Subcutaneous abdominal adipose tissue (tissue), 5 donors: ENCODE measurements around the gene SPN.
"Not testable (repeated sequence)": the region's sequence is repeated elsewhere in the genome, so short reads cannot be mapped to it uniquely, and the experiment has no call there.

Experiments
- H3K27ac ChIP-seq: one replicate; pipeline ENCODE4 v1.7.0; 2013; ENCODE audit warnings: low read depth, mild to moderate bottlenecking, inconsistent platforms, low read length, moderate library complexity
- H3K27me3 ChIP-seq, 5 donors: one replicate each; pipeline ENCODE4 v1.7.0; 2013; ENCODE audit warnings: low read length in 5 of 5, inconsistent platforms in 1 of 5; ENCODE audit not compliant: control insufficient read depth in 5 of 5, insufficient read depth in 4 of 5
- H3K36me3 ChIP-seq, 5 donors: one replicate each; pipeline ENCODE4 v1.7.0; 2013; ENCODE audit warnings: low read length in 5 of 5; ENCODE audit not compliant: control insufficient read depth in 5 of 5, insufficient read depth in 5 of 5
- H3K4me1 ChIP-seq, 5 donors: one replicate each; pipeline ENCODE4 v1.7.0; 2013; ENCODE audit warnings: low read length in 5 of 5, mild to moderate bottlenecking in 3 of 5, moderate library complexity in 1 of 5; ENCODE audit not compliant: control insufficient read depth in 5 of 5, insufficient read depth in 5 of 5
- H3K4me3 ChIP-seq, 5 donors: one replicate each; pipeline ENCODE4 v1.7.0; 2013; ENCODE audit warnings: low read length in 5 of 5, low read depth in 1 of 5
- H3K9ac ChIP-seq, 5 donors: one replicate each; pipeline ENCODE4 v1.7.0; 2013; ENCODE audit warnings: low read length in 5 of 5, mild to moderate bottlenecking in 4 of 5, moderate library complexity in 3 of 5
- H3K9me3 ChIP-seq, 5 donors: one replicate each; pipeline ENCODE4 v1.7.0; 2013; ENCODE audit warnings: low read length in 5 of 5; ENCODE audit not compliant: control insufficient read depth in 5 of 5
- donor health status: healthy.
- donor health status: healthy.
- donor health status: healthy.
- donor health status: healthy.
- donor health status: healthy.

The SPN gene

DNA sequence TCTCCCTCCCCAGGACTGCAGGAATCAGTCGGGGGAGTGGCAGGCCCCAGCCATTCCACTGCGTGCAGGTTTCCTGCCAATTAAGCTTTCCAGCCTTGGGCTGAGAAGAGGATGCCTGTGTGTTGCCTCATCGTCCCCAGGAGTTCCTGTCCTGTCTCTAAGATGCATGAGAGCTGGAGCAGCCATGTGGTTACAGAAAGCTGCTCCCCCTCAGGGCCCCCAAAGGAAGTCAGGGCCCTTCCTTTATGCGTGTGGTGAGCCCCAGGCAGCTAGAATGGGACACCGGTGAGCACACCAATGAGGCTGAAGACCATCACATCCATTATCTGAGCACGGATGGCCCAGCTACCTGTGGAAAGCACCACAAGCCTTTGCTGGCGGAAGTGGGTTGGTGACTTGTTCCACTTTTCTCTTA, 35.4 kb upstream of the SPN start:
- not testable (repeated sequence) for H3K27me3 ChIP-seq, H3K4me3 ChIP-seq, H3K4me1 ChIP-seq, H3K36me3 ChIP-seq, H3K9me3 ChIP-seq, H3K9ac ChIP-seq, H3K27ac ChIP-seq

DNA sequence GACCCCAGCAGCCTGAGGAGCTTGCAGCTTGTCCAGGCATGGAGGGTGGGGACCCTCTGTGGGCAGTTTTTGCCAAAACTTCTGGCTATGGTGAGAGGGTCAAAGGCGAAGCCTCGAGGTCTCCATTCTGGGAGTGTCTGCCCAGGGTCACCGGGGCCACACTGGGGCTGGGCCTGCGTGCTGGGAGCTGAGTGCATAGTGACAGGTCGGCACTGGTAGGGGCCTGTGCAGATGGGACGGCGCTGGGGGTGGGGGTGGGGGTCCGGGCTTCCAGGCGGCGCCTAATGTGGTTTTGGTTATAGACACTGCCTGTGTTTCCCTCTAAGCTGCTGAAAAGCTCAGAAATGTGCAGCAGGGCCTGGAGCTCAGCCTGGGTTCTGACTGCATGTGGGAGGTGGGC, 34.3 kb upstream of the SPN start:
- not testable (repeated sequence) for H3K9ac ChIP-seq, H3K27ac ChIP-seq, H3K36me3 ChIP-seq, H3K27me3 ChIP-seq, H3K4me1 ChIP-seq, H3K9me3 ChIP-seq, H3K4me3 ChIP-seq

DNA sequence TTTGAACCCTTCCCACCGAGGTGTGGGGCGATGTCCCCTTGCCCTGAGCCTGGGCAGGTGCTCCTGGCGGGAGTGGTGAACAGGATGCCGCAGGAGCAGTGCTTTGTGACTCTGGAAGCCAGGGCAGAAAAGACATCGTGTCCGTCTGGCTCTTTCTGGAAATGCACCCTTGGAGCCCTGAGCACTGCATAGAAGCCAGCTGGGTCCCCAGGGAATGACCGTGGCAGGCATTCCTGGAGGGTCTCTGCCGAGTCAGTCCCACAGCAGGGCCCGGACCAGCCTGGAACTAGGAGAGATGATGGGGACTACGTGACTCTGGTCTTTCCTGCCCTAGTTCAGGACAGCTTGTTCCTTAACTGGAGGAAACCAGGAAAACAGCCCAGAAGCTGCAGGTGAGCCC, 33.7 kb upstream of the SPN start:
- not testable (repeated sequence) for H3K4me1 ChIP-seq, H3K27me3 ChIP-seq, H3K9me3 ChIP-seq, H3K4me3 ChIP-seq, H3K9ac ChIP-seq, H3K36me3 ChIP-seq, H3K27ac ChIP-seq

DNA sequence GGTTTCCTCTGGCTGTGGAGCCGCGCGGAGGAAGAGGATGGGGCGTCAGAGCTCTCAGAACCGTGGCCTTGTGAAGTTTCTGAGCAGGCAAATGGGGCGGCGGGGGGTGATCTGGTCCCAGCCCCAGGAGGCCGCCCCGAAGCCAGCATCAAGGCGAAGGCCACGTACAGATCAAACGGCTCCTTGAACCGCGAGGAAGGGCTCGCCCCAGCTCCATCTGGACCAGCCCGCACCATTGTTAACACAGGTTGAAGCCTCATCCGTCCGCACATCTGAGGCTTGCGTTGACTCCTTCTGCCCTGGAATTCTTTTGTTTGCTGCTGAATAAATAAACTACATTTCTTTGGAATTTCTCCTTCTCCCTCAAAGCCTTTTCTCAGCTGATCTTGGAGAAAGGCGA, 31.4 kb upstream of the SPN start:
- H3K9ac ChIP-seq, H3K4me1 ChIP-seq, H3K4me3 ChIP-seq, H3K36me3 ChIP-seq, H3K27ac ChIP-seq, H3K9me3 ChIP-seq, H3K27me3 ChIP-seq: not testable (repeated sequence)

DNA sequence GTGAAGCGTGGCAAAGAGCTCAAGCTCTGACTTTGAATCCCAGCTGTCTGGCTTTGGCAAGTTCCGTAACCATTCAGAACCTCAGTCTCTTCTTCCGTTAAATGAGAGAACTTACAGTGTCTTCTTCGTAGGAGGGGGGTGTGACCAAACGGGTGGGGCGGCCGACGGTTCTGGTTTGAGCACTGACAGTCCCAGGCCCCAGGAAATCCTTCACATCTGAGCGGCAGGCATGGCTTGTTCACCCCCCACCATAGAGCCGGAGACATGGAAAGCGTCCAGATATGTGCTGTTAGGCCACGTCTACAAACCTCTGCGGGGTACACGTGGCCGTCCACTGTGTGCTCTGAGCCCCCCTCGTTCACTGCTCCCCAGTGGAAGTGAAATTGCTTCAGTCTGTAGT, 27.1 kb upstream of the SPN start:
- not testable (repeated sequence) for H3K27me3 ChIP-seq, H3K9ac ChIP-seq, H3K9me3 ChIP-seq, H3K4me3 ChIP-seq, H3K4me1 ChIP-seq, H3K27ac ChIP-seq, H3K36me3 ChIP-seq

DNA sequence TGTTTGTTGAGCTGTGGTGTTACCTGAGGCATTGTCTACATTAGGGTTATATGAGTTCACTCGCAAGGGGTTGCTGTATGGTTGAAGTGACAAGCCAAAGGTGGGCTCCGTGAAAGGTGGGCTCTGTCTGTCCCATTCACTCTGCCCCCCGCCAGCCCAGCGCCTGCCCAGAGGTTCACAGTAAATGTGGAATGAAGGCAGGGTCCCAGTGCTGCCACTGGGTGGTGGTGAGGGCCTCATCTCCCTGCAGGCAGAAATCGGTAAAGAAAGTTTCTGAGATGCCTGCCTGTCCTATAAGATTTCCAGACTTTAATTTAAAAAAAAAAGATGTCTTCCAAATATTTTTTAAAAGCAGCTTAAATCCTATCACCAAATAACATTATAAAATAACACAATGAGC, 26.7 kb upstream of the SPN start:
- not testable (repeated sequence) for H3K4me3 ChIP-seq, H3K9me3 ChIP-seq, H3K27me3 ChIP-seq, H3K36me3 ChIP-seq, H3K4me1 ChIP-seq, H3K9ac ChIP-seq, H3K27ac ChIP-seq

DNA sequence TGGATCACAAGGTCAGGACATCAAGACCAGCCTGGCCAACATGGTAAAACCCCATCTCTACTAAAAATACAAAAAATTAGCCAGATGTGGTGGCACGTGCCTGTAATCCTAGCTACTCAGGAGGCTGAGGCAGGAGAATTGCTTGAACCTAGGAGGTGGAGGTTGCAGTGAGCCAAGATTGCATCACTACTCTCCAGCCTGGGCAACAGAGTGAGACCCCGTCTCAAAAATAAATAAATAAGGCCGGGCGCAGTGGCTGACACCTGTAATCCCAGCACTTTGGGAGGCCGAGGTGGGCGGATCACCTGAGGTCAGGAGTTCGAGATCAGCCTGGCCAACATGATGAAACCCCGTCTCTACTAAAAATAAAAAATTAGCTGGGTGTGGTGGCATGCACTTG, 24.3 kb upstream of the SPN start:
- not testable (repeated sequence) for H3K36me3 ChIP-seq, H3K9me3 ChIP-seq, H3K27ac ChIP-seq, H3K4me1 ChIP-seq, H3K4me3 ChIP-seq, H3K9ac ChIP-seq, H3K27me3 ChIP-seq

DNA sequence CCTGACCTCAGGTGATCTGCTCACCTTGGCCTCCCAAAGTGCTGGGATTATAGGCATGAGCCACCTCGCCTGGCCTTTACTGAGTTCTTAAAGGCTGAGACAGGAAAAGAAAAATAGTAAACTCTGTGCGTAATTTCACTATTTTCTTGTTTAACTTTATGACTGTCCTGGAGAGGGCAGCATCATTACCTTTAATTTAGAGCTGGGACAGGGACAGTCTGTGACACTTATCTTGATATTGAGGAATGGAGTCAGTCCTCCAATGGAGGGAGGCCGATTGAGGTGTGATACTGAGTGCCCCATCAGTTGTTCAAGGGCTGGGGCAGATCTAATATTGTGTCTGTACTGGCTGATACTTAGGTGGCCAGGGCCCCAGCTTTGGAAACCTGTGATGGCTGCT, 21.5 kb upstream of the SPN start:
- Histone ChIP-seq H3K9me3 (peaks cover 0 to 4% (median 0%) of the 10 kb centered on the region in 5 donors), H3K27me3 (no peaks in the 10 kb centered on the region), H3K4me1 (peaks cover 0 to 8% (median 0%) of the 10 kb centered on the region in 5 donors), H3K9ac (no peak overlapping the region), H3K4me3 (no peak overlapping the region), H3K27ac (no peak overlapping the region), H3K36me3 (no peaks in the 10 kb centered on the region)

DNA sequence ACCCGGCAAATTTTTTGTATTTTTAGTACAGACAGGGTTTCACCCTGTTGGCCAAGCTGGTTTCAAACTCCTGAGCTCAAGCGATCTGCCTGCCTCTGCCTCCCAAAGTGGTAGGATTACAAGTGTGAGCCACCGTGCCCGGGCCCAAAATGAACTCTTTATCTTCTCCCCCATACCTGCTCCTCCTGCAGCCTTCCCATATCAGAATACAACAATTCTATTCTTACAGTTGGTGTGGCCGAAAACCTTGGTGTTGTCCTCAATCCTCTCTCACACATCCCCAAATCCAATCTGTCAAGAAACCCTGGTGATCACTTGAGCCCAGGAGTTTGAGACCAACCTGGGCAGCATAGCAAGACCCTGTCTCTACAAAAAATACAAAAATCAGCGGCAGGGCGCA, 19.5 kb upstream of the SPN start:
- Histone ChIP-seq H3K4me3 (no peak overlapping the region), H3K9me3 (peaks cover 0 to 4% (median 0%) of the 10 kb centered on the region in 5 donors), H3K9ac (no peak overlapping the region), H3K4me1 (peaks cover 0 to 8% (median 0%) of the 10 kb centered on the region in 5 donors), H3K36me3 (no peaks in the 10 kb centered on the region), H3K27me3 (no peaks in the 10 kb centered on the region), H3K27ac (no peak overlapping the region)

DNA sequence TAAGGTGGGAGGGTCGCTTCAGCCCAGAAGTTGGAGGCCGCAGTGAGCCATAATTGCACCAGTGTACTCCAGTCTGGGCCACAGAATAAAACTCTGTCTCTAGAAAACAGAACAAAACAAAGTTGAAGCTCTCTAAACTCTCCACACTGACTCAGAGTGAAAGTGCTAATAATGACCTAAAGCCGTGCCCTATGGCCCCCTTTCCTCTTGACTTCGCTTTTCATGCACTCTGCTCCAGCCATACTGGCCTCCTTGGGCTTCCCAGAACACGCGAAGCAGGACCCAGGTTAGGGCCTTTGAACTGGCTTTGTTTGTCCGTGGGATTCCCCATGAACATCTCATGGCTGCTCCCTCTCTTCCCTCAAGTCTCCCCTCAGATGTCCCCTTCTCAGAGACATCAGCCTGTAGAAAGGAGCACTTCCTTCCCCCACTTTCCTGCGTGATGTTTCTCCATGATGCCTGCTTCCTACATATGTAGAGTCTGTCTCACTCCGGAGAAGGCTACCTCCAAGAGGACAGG, 18.6 kb upstream of the SPN start:
- peaks cover 0 to 4% (median 0%) of the 10 kb centered on the region in 5 donors for H3K9me3 ChIP-seq
- H3K9ac ChIP-seq, result no peak overlapping the region
- peaks cover 0 to 8% (median 0%) of the 10 kb centered on the region in 5 donors for H3K4me1 ChIP-seq
- no peak overlapping the region for H3K4me3 ChIP-seq
- H3K27me3 ChIP-seq, result no peaks in the 10 kb centered on the region
- H3K36me3 ChIP-seq, result no peaks in the 10 kb centered on the region
- H3K27ac ChIP-seq, result no peak overlapping the region
